Measurements from ENCODE around the gene TEK. TPM values are rescaled to one million over a fixed set of nuclear protein-coding genes. Genes with fewer than 3 reads are reported as not detected.

TEK gene
- total and polyA plus RNA-seq, 7 experiments from 2014 or later = not detected

GRCh38 chr9:27131731-27132130 lies 22.7 kb downstream of the TEK start:
- Histone ChIP-seq H3K9me3 (ENCODE audit: control insufficient read depth in 2 of 3, low read length in 3 of 3) (no peaks in the 10 kb centered on the region), H3K27ac (ENCODE audit: low read depth, low read length) (no peak overlapping the region), H3K4me3 (ENCODE audit: low read length) (no peak overlapping the region), H3K4me1 (ENCODE audit: control insufficient read depth in 2 of 2, insufficient read depth in 2 of 2, low read length in 2 of 2) (no peaks in the 10 kb centered on the region), H3K27me3 (ENCODE audit: control insufficient read depth in 2 of 2, insufficient read depth in 2 of 2, low read length in 2 of 2) (no peaks in the 10 kb centered on the region), H3K36me3 (ENCODE audit: control insufficient read depth in 2 of 3, insufficient read depth in 3 of 3, low read length in 3 of 3) (no peaks in the 10 kb centered on the region)
- Mint-ChIP-seq H3K36me3 (no peaks in the 10 kb centered on the region), H3K27ac (no peak overlapping the region), H3K4me3 (no peak overlapping the region), H3K9me3 (peaks cover 0 to 3% (median 0%) of the 10 kb centered on the region in 11 donors), H3K4me1 (no peaks in the 10 kb centered on the region), H3K27me3 (peaks cover 2 to 27% (median 9%) of the 10 kb centered on the region in 5 donors)
- intact Hi-C loops (cut with micrococcal nuclease) = no loop called here
- DNase-seq (no peak), ATAC-seq (no peak)
- ChIA-PET POLR2A (no interaction called here), CTCF (no interaction called here)

DNA sequence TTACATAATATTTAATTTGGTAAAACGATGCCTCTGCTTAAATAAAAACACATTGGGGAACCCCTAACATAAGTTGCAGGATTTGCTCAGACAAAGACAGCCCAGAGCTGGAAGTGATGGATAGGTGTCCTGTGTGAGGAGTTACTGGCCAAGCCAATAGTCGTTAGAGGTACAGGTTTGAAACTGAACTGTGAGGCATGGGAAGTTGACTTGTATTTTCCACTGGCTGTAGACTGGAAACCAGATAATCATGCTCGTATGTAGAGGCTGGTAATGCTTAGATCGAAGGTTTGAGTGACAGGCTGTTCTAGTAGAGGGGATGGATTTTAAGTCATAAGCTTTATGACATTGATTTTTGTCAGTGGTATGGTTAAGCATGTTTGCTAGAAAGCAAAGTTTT lies 24.8 kb downstream of the TEK start:
- Histone ChIP-seq H3K4me3 (ENCODE audit: low read length) (no peak overlapping the region), H3K4me1 (ENCODE audit: control insufficient read depth in 2 of 2, insufficient read depth in 2 of 2, low read length in 2 of 2) (no peaks in the 10 kb centered on the region), H3K36me3 (ENCODE audit: control insufficient read depth in 2 of 3, insufficient read depth in 3 of 3, low read length in 3 of 3) (no peaks in the 10 kb centered on the region), H3K27ac (ENCODE audit: low read depth, low read length) (no peak overlapping the region), H3K9me3 (ENCODE audit: control insufficient read depth in 2 of 3, low read length in 3 of 3) (no peaks in the 10 kb centered on the region), H3K27me3 (ENCODE audit: control insufficient read depth in 2 of 2, insufficient read depth in 2 of 2, low read length in 2 of 2) (no peaks in the 10 kb centered on the region)
- ATAC-seq (no peak), DNase-seq (no peak)
- H3K27me3 Mint-ChIP-seq = peaks cover 0 to 16% (median 9%) of the 10 kb centered on the region in 5 donors
- no peaks in the 10 kb centered on the region for H3K4me1 Mint-ChIP-seq
- H3K4me3 Mint-ChIP-seq = no peak overlapping the region
- ChIA-PET CTCF (no interaction called here), POLR2A (no interaction called here)
- intact Hi-C loops (cut with micrococcal nuclease) = no loop called here
- no peaks in the 10 kb centered on the region for H3K36me3 Mint-ChIP-seq
- H3K9me3 Mint-ChIP-seq = peaks cover 0 to 5% (median 0%) of the 10 kb centered on the region in 11 donors
- H3K27ac Mint-ChIP-seq = no peak overlapping the region

GRCh38 chr9:27142299-27142930 lies 33.4 kb downstream of the TEK start:
- intact Hi-C loops (cut with micrococcal nuclease) = no loop called here
- POLR2A ChIA-PET = no interaction called here
- H3K27ac Mint-ChIP-seq = no peak overlapping the region

GRCh38 chr9:27145143-27145542 lies 36.1 kb downstream of the TEK start:
- ATAC-seq (no peak), DNase-seq (no peak)
- Mint-ChIP-seq H3K4me3 (no peak overlapping the region), H3K4me1 (no peaks in the 10 kb centered on the region), H3K27ac (no peak overlapping the region), H3K36me3 (peaks cover 0 to 3% (median 0%) of the 10 kb centered on the region in 5 donors), H3K9me3 (peaks cover 0 to 3% (median 0%) of the 10 kb centered on the region in 11 donors), H3K27me3 (peaks cover 0 to 21% (median 9%) of the 10 kb centered on the region in 5 donors)
- Histone ChIP-seq H3K4me1 (ENCODE audit: control insufficient read depth in 2 of 2, insufficient read depth in 2 of 2, low read length in 2 of 2) (no peaks in the 10 kb centered on the region), H3K4me3 (ENCODE audit: low read length) (no peak overlapping the region), H3K27ac (ENCODE audit: low read depth, low read length) (no peak overlapping the region), H3K9me3 (ENCODE audit: control insufficient read depth in 2 of 3, low read length in 3 of 3) (no peaks in the 10 kb centered on the region), H3K27me3 (ENCODE audit: control insufficient read depth in 2 of 2, insufficient read depth in 2 of 2, low read length in 2 of 2) (no peaks in the 10 kb centered on the region), H3K36me3 (ENCODE audit: control insufficient read depth in 2 of 3, insufficient read depth in 3 of 3, low read length in 3 of 3) (no peaks in the 10 kb centered on the region)
- intact Hi-C loops (cut with micrococcal nuclease) = no loop called here
- CTCF ChIA-PET = no interaction called here
- POLR2A ChIA-PET = no interaction called here

More at GRCh38 chr9:27142299-27142930, 33.4 kb downstream of the TEK start:
- Histone ChIP-seq H3K4me3 (ENCODE audit: low read length) (no peak overlapping the region), H3K36me3 (ENCODE audit: control insufficient read depth in 2 of 3, insufficient read depth in 3 of 3, low read length in 3 of 3) (no peaks in the 10 kb centered on the region), H3K9me3 (ENCODE audit: control insufficient read depth in 2 of 3, low read length in 3 of 3) (no peaks in the 10 kb centered on the region), H3K4me1 (ENCODE audit: control insufficient read depth in 2 of 2, insufficient read depth in 2 of 2, low read length in 2 of 2) (no peaks in the 10 kb centered on the region), H3K27me3 (ENCODE audit: control insufficient read depth in 2 of 2, insufficient read depth in 2 of 2, low read length in 2 of 2) (no peaks in the 10 kb centered on the region), H3K27ac (ENCODE audit: low read depth, low read length) (no peak overlapping the region)
- peaks cover 0 to 3% (median 0%) of the 10 kb centered on the region in 5 donors for H3K36me3 Mint-ChIP-seq
- H3K4me3 Mint-ChIP-seq = no peak overlapping the region
- no peaks in the 10 kb centered on the region for H3K4me1 Mint-ChIP-seq
- ATAC-seq = no peak
- H3K9me3 Mint-ChIP-seq = peaks cover 0 to 11% (median 0%) of the 10 kb centered on the region in 11 donors
- DNase-seq = no peak
- peaks cover 0 to 16% (median 0%) of the 10 kb centered on the region in 5 donors for H3K27me3 Mint-ChIP-seq
- CTCF ChIA-PET = no interaction called here

DNA sequence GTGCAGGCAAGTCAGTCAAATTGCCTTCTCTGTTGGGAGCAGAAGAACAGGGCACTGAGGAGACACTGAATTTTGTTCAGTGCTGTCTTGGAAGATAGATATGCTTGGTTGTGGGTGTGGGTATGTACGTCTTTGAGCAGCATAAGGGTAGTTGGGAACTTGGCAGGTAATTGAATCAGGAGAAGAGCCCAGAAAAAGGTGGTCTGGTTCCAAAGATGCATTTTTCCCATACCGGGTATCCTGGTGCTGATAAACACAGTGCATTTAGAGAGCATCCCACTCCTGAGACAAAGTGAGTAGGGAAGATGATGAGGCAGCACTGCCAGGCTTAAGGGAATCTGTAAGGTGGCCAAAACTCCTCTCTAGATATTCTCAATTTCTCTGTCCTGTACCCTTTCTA lies 40.6 kb downstream of the TEK start:
- ChIA-PET CTCF (no interaction called here), POLR2A (no interaction called here)
- Histone ChIP-seq H3K27ac (ENCODE audit: low read depth, low read length) (no peak overlapping the region), H3K4me1 (ENCODE audit: control insufficient read depth in 2 of 2, insufficient read depth in 2 of 2, low read length in 2 of 2) (no peaks in the 10 kb centered on the region), H3K4me3 (ENCODE audit: low read length) (no peak overlapping the region), H3K27me3 (ENCODE audit: control insufficient read depth in 2 of 2, insufficient read depth in 2 of 2, low read length in 2 of 2) (no peaks in the 10 kb centered on the region), H3K36me3 (ENCODE audit: control insufficient read depth in 2 of 3, insufficient read depth in 3 of 3, low read length in 3 of 3) (no peaks in the 10 kb centered on the region), H3K9me3 (ENCODE audit: control insufficient read depth in 2 of 3, low read length in 3 of 3) (no peaks in the 10 kb centered on the region)
- DNase-seq = no peak
- Mint-ChIP-seq H3K36me3 (no peaks in the 10 kb centered on the region), H3K4me3 (no peak overlapping the region), H3K27me3 (peaks cover 0 to 12% (median 7%) of the 10 kb centered on the region in 5 donors), H3K4me1 (no peaks in the 10 kb centered on the region), H3K9me3 (no peaks in the 10 kb centered on the region), H3K27ac (no peak overlapping the region)
- no peak for ATAC-seq
- intact Hi-C loops (cut with micrococcal nuclease) = no loop called here

DNA sequence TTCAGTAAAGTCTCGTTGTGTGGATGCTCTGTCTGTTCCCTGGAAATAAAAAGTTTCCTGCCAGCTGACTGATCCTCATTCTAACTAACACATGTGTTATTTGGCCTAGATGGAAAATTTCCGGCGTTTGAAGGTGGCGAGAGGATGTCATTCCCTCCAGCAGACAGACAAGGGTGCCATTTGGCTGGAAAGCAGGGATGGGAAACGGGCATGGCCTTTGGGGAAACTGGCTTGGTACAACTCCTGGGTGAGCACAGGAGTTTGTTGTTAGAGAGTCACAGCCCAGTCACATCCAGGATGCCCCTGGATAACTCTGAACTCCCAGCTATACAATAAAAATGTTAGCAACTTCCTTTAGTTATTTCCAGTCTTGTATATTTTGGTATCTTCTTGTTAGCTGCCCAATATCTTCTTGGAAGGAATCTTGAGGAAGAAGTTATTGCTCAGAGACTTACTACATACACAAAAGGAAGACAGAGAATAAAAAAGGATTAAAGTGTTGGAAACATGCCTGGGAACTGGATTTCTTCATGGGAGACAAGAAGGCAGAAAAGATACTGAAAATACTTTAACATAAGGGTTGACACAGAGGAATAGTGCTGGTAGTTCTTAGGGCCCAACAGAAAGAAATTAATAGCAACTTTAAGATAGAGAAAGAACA lies 41.9 kb downstream of the TEK start:
- no peaks in the 10 kb centered on the region for H3K9me3 Mint-ChIP-seq

More for the DNA sequence above, 41.9 kb downstream of the TEK start:
- Histone ChIP-seq H3K4me3 (ENCODE audit: low read length) (no peak overlapping the region), H3K4me1 (ENCODE audit: control insufficient read depth in 2 of 2, insufficient read depth in 2 of 2, low read length in 2 of 2) (no peaks in the 10 kb centered on the region), H3K9me3 (ENCODE audit: control insufficient read depth in 2 of 3, low read length in 3 of 3) (no peaks in the 10 kb centered on the region), H3K27me3 (ENCODE audit: control insufficient read depth in 2 of 2, insufficient read depth in 2 of 2, low read length in 2 of 2) (no peaks in the 10 kb centered on the region), H3K27ac (ENCODE audit: low read depth, low read length) (no peak overlapping the region), H3K36me3 (ENCODE audit: control insufficient read depth in 2 of 3, insufficient read depth in 3 of 3, low read length in 3 of 3) (no peaks in the 10 kb centered on the region)
- no peak for DNase-seq
- ChIA-PET CTCF (no interaction called here), POLR2A (no interaction called here)
- Mint-ChIP-seq H3K27ac (no peak overlapping the region), H3K4me1 (no peaks in the 10 kb centered on the region), H3K4me3 (no peak overlapping the region), H3K36me3 (no peaks in the 10 kb centered on the region), H3K27me3 (peaks cover 0 to 21% (median 7%) of the 10 kb centered on the region in 5 donors)
- intact Hi-C loops (cut with micrococcal nuclease) = no loop called here
- ATAC-seq = no peak
